K562 (cell line): Measurements from ENCODE around the gene EPPIN. TPM values are rescaled to one million over a fixed set of nuclear protein-coding genes. Genes with fewer than 3 reads are reported as not detected.

Experiments
- ATAC-seq: fragments of 200-7000 bp; cut with Tn5 transposase; 3 replicates; pipeline ENCODE4 v1.9.1; 2020; ENCODE audit warnings: moderate library complexity
- BruUV-seq: library from RNA; stranded (reverse); fragments of 400-500 nt; replicated peaks from 2 replicates; lab custom pipeline; 2021; lab: Mats Ljungman, UMichigan
- CTCF ChIA-PET: fragments of 300-600 bp; formaldehyde crosslinking; extraction: SDS; loops from one replicate; lab custom pipeline; 2021; ENCODE audit warnings: low intra/inter-chr PET ratio; lab: Yijun Ruan, JAX
- POLR2A ChIA-PET: fragments of 300-600, 350-650 bp; sonication (Branson Sonifier 250); formaldehyde crosslinking; extraction: SDS; loops from one replicate; lab custom pipeline; 2021; ENCODE audit warnings: antibody characterized with exemption, inconsistent platforms; lab: Yijun Ruan, JAX
- DNase-seq, 4 experiments: peaks; one replicate each; pipeline versions ENCODE4 v3.0.0 to v3.0.0-alpha.2; 2011 to 2018; ENCODE audit warnings: low spot score in 3 of 4, mixed read lengths in 3 of 4; ENCODE audit errors: extremely low read depth in 1 of 4
- FAIRE-seq: peaks from 2 replicates; lab custom pipeline; 2011; peaks lifted over from hg19 to GRCh38; lab: Jason Lieb, UNC
- H2AFZ ChIP-seq: 2 replicates; pipeline ENCODE4 v1.6.0; 2011; ENCODE audit warnings: low read depth, low read length, control low read depth, inconsistent platforms
- H3K27ac ChIP-seq: fragments of 200-600 bp; 3 replicates; pipeline ENCODE4 v1.8.0; 2011; ENCODE audit warnings: low read depth, mild to moderate bottlenecking, control low read depth, inconsistent platforms, low read length, moderate library complexity, mixed read lengths; ENCODE audit errors: extremely low read depth
- H3K27me3 ChIP-seq, 2 experiments: fragments of 300-600 bp in 1 of 2; 2 replicates in 1 of 2; 3 replicates in 1 of 2; pipeline versions ENCODE4 v1.6.0 to v1.8.0; 2011; ENCODE audit warnings: inconsistent platforms in 2 of 2, low read length in 2 of 2, mild to moderate bottlenecking in 1 of 2, mixed read lengths in 1 of 2, moderate library complexity in 1 of 2; ENCODE audit not compliant: control insufficient read depth in 2 of 2, insufficient read depth in 2 of 2
- H3K36me3 ChIP-seq: fragments of 300-600 bp; 3 replicates; pipeline ENCODE4 v1.8.0; 2011; ENCODE audit warnings: mild to moderate bottlenecking, low read length, inconsistent platforms; ENCODE audit not compliant: control insufficient read depth, insufficient read depth
- H3K4me1 ChIP-seq, 2 experiments: fragments of 200-600 bp in 1 of 2; replicated peaks in 1 of 2; 2 replicates in 1 of 2; 3 replicates in 1 of 2; pipeline versions ENCODE4 v1.5.1 to v1.8.0; 2011; ENCODE audit warnings: inconsistent platforms in 2 of 2, low read length in 2 of 2, mild to moderate bottlenecking in 1 of 2, mixed read lengths in 1 of 2, moderate library complexity in 1 of 2; ENCODE audit not compliant: control insufficient read depth in 2 of 2, insufficient read depth in 2 of 2
- H3K4me2 ChIP-seq: 2 replicates; pipeline ENCODE4 v1.6.1; 2011; ENCODE audit warnings: low read length, control low read depth, inconsistent platforms, mixed read lengths; ENCODE audit not compliant: insufficient read depth
- H3K4me3 ChIP-seq: fragments of 200-600 bp; sonication (generic), shearing (Covaris generic); 2 replicates; pipeline ENCODE4 v1.5.1; 2016; ENCODE audit warnings: control low read depth, inconsistent platforms
- H3K79me2 ChIP-seq: fragments of 200-600 bp; 3 replicates; pipeline ENCODE4 v1.8.0; 2011; ENCODE audit warnings: low read length, inconsistent platforms; ENCODE audit not compliant: control insufficient read depth, insufficient read depth
- H3K9ac ChIP-seq, 2 experiments: 2 replicates each; pipeline versions ENCODE4 v1.6.0 to v1.6.1; 2011; ENCODE audit warnings: low read depth in 2 of 2, low read length in 2 of 2, control low read depth in 1 of 2, inconsistent platforms in 1 of 2, mild to moderate bottlenecking in 1 of 2, mixed read lengths in 1 of 2; ENCODE audit not compliant: insufficient read depth in 1 of 2
- H3K9me1 ChIP-seq: one replicate; pipeline ENCODE4 v1.6.0; 2011; ENCODE audit warnings: inconsistent platforms, mild to moderate bottlenecking, low read length, moderate library complexity; ENCODE audit not compliant: control insufficient read depth, insufficient read depth
- H3K9me3 ChIP-seq: replicated peaks from 2 replicates; pipeline ENCODE4 v1.5.1; 2011; ENCODE audit warnings: low read depth, low read length, inconsistent platforms; ENCODE audit not compliant: control insufficient read depth, insufficient read depth
- H4K20me1 ChIP-seq: replicated peaks from 2 replicates; pipeline ENCODE4 v1.6.1; 2011; ENCODE audit warnings: low read length, inconsistent platforms, mixed read lengths; ENCODE audit not compliant: control insufficient read depth, insufficient read depth
- NFIX ChIP-seq: fragments of 250-450 bp; sonication (Bioruptor Pico); IDR thresholded peaks from 2 replicates; pipeline ENCODE4 v1.4.0; 2020; ENCODE audit warnings: low read depth, mild to moderate bottlenecking, moderate library complexity
- PCBP1 ChIP-seq: fragments of 200-400 bp; formaldehyde crosslinking; IDR thresholded peaks from 2 replicates; pipeline ENCODE4 v1.6.1; 2018; ENCODE audit warnings: mild to moderate bottlenecking, low read depth, low read length; ENCODE audit not compliant: poor library complexity, severe bottlenecking
- RAD51 ChIP-seq: fragments of 450-650 bp; IDR thresholded peaks from 2 replicates; pipeline ENCODE4 v1.7.1; 2016; ENCODE audit warnings: low read depth, mild to moderate bottlenecking, borderline replicate concordance
- ZNF253 ChIP-seq: fragments of 250-450 bp; sonication (Bioruptor Pico); conservative IDR thresholded peaks from 2 replicates; pipeline ENCODE4 v1.6.1; 2021; ENCODE audit warnings: mild to moderate bottlenecking
- WGBS: fragments of 100-300 bp; shearing (Covaris generic); methylation state at CpG from one replicate; pipeline ENCODE4 v1.1.6; 2016; ENCODE audit warnings: low coverage, mixed read lengths; ENCODE audit not compliant: insufficient coverage; ENCODE audit errors: missing lambda C conversion rate; 5-methylcytosine and 5-hydroxymethylcytosine counted together
- in situ Hi-C: fragments of 300-500 bp; cut with MboI; formaldehyde crosslinking; loops from 4 replicates; pipeline ENCODE4 v1.15.0; 2018; ENCODE audit warnings: inconsistent platforms, mixed read lengths
- intact Hi-C: fragments of 100-400 bp; cut with micrococcal nuclease; formaldehyde crosslinking; loops from 2 replicates; pipeline ENCODE4 v1.14.2; 2022
- polyA plus RNA-seq, 8 experiments: library from polyadenylated mRNA; depleted of rRNA in 4 of 8; stranded (reverse) in 5 of 8; unstranded in 3 of 8; fragments of >200 nt; fragmentation: Nextera tagmentation in 2 of 8; fragmentation: Illumina TruSeq in 1 of 8; extraction: Ambion mirVana in 2 of 8; extraction: Trizol in 1 of 8; gene quantifications; 2 replicates each; pipeline versions ENCODE4 v1.2.1 to v1.2.3, GENCODE V29; 2011 to 2014; ENCODE audit warnings: inconsistent platforms in 1 of 8, missing spikeins in 1 of 8
- total RNA-seq, 7 experiments: library from RNA; depleted of rRNA in 6 of 7; stranded (reverse); fragments of >200 nt in 6 of 7; fragmentation: Illumina TruSeq in 2 of 7; extraction: Trizol in 2 of 7; gene quantifications; 2 replicates each; pipeline versions ENCODE4 v1.2.1 to v1.2.3, GENCODE V29; 2011 to 2021; ENCODE audit warnings: low replicate concordance in 1 of 7
- TF ChIP-seq, protein P1 (sequence below): sonication (generic); formaldehyde crosslinking; IDR thresholded peaks from 2 replicates; pipeline ENCODE4 v1.8.1; 2023; ENCODE audit warnings: mild to moderate bottlenecking, missing genetic modification reagents
- TF ChIP-seq, protein P2 (sequence below): IDR thresholded peaks from 2 replicates; pipeline ENCODE4 v1.6.1; 2016; ENCODE audit warnings: missing genetic modification characterization, missing compliant biosample characterization
- TF ChIP-seq, protein P3 (sequence below): fragments of 250-450 bp; sonication (Bioruptor Pico); IDR thresholded peaks from 2 replicates; pipeline ENCODE4 v1.9.0; 2021; ENCODE audit warnings: mild to moderate bottlenecking

EPPIN gene
- total and polyA plus RNA-seq, 9 of the 15 experiments (the other 6 are each of a cell fraction or from before 2014, with no cell fraction given), result not detected

DNA sequence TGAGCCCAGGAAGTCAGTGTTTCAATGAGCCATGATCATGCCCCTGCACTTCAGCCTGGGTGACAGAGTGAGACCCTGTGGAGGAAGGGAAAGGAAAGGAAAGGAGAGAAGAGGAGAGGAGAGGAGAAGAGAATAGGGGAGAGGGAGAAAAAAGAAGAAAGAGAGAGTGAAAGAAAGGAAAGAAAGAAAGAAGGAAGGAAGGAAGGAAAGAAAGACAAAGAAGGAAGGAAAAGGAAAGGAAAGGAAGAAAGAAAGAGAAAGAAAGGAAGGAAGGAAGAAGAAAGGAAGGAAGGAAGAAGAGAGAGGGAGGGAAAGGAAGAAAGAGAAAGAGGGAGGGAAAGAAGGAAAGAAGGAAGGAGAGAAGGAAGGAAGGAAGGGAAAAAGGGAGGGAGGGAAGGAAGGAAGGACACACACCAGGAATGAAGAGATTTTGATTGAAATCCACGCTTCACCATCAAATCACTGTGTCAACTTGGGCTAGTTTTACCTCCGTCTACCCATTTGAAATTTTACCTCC lies 17.6 kb upstream of the EPPIN start:
- H2AFZ ChIP-seq, result no peak overlapping the region
- no peaks in the 10 kb centered on the region for H4K20me1 ChIP-seq
- H3K9ac ChIP-seq, result no peak overlapping the region
- POLR2A ChIA-PET, result no interaction called here
- no peak overlapping the region for H3K4me3 ChIP-seq
- no peaks in the 10 kb centered on the region for H3K4me1 ChIP-seq
- no peak for ATAC-seq
- no TSS peak for BruUV-seq
- no peaks in the 10 kb centered on the region for H3K9me3 ChIP-seq
- TF ChIP-seq, protein P1, sequence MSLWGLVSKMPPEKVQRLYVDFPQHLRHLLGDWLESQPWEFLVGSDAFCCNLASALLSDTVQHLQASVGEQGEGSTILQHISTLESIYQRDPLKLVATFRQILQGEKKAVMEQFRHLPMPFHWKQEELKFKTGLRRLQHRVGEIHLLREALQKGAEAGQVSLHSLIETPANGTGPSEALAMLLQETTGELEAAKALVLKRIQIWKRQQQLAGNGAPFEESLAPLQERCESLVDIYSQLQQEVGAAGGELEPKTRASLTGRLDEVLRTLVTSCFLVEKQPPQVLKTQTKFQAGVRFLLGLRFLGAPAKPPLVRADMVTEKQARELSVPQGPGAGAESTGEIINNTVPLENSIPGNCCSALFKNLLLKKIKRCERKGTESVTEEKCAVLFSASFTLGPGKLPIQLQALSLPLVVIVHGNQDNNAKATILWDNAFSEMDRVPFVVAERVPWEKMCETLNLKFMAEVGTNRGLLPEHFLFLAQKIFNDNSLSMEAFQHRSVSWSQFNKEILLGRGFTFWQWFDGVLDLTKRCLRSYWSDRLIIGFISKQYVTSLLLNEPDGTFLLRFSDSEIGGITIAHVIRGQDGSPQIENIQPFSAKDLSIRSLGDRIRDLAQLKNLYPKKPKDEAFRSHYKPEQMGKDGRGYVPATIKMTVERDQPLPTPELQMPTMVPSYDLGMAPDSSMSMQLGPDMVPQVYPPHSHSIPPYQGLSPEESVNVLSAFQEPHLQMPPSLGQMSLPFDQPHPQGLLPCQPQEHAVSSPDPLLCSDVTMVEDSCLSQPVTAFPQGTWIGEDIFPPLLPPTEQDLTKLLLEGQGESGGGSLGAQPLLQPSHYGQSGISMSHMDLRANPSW, result no peak
- TF ChIP-seq RAD51 (no peak), PCBP1 (no peak), ZNF253 (no peak), NFIX (CRISPR knock-in tag) (no peak)
- TF ChIP-seq, protein P2, sequence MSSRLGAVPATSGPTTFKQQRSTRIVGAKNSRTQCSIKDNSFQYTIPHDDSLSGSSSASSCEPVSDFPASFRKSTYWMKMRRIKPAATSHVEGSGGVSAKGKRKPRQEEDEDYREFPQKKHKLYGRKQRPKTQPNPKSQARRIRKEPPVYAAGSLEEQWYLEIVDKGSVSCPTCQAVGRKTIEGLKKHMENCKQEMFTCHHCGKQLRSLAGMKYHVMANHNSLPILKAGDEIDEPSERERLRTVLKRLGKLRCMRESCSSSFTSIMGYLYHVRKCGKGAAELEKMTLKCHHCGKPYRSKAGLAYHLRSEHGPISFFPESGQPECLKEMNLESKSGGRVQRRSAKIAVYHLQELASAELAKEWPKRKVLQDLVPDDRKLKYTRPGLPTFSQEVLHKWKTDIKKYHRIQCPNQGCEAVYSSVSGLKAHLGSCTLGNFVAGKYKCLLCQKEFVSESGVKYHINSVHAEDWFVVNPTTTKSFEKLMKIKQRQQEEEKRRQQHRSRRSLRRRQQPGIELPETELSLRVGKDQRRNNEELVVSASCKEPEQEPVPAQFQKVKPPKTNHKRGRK (tag), result peak; percentile 65
- TF ChIP-seq, protein P3, sequence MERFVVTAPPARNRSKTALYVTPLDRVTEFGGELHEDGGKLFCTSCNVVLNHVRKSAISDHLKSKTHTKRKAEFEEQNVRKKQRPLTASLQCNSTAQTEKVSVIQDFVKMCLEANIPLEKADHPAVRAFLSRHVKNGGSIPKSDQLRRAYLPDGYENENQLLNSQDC (CRISPR knock-in tag), result no peak
- CTCF ChIA-PET, result no interaction called here
- intact Hi-C loops, result no loop called here
- 0% methylated on average over 2 of the region's 2 CpGs for WGBS
- no peak overlapping the region for H3K27ac ChIP-seq
- no peak overlapping the region for H3K4me2 ChIP-seq
- H3K36me3 ChIP-seq, result no peaks in the 10 kb centered on the region
- H3K79me2 ChIP-seq, result no peaks in the 10 kb centered on the region
- in situ Hi-C loops, result no loop called here
- no peaks in the 10 kb centered on the region for H3K9me1 ChIP-seq
- DNase-seq, result no peak
- no peak for FAIRE-seq
- H3K27me3 ChIP-seq, result no peaks in the 10 kb centered on the region
